ENCODE data around the gene UHRF2.

DNA sequence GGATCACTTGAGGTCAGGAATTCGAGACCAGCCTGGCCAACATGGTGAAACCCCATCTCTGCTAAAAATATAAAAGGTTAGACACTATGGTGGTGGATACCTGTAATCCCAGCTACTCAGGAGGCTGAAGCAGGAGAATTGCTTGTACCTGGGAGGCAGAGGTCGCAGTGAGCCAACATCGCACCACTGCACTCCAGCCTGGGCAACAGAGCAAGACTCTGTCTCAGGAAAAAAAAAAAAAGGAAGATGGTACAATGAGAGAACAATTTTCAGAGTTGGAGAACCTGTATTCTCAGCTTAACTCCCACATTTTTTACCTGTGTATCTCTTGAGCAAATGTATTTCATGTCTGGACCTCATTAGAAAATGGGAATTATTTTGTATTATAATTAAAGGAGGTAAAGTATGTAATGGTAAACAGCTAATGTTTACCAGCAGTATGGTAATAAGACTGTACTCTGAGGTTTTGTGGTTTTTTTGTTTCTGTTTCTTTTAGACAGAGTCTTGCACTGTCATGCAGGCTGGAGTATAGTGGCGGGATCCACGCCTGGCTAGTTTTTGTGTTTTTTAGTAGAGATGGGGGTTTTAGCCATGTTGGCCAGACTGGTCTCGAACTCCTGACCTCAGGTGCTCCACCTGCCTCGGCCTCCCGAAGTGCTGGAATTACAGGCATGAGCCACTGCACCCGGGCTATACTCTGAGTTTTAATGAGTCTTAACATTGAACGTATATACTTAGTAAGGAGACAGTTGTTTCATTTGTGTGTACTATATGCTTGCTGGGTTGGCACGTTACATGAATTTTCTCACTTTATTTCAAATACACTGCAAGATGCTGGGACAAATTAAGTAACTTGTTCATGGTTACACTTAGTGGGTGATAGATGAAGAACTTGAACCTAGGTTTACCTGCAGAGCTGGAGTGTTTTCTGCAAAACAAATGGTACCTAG is 16.2 kb downstream of the UHRF2 start:
- no peak for TF ChIP-seq POLR2A (IDR thresholded peaks at IDR 0.05; ENCODE audit: low read depth, low read length)
- no peak for TF ChIP-seq TAF1 (IDR thresholded peaks at IDR 0.05; ENCODE audit: low read depth, low read length)
- TF ChIP-seq POLR2AphosphoS5 (IDR thresholded peaks at IDR 0.05; ENCODE audit: low read depth, low read length), result no peak
